ENCODE measurements around the gene TMEM86B. TPM values are rescaled to one million over a fixed set of nuclear protein-coding genes. Genes with fewer than 3 reads are reported as not detected.

TMEM86B gene
- total RNA-seq, 4 donors from 2014 or later = 2.0 to 40.8 (median 4.4) TPM

DNA sequence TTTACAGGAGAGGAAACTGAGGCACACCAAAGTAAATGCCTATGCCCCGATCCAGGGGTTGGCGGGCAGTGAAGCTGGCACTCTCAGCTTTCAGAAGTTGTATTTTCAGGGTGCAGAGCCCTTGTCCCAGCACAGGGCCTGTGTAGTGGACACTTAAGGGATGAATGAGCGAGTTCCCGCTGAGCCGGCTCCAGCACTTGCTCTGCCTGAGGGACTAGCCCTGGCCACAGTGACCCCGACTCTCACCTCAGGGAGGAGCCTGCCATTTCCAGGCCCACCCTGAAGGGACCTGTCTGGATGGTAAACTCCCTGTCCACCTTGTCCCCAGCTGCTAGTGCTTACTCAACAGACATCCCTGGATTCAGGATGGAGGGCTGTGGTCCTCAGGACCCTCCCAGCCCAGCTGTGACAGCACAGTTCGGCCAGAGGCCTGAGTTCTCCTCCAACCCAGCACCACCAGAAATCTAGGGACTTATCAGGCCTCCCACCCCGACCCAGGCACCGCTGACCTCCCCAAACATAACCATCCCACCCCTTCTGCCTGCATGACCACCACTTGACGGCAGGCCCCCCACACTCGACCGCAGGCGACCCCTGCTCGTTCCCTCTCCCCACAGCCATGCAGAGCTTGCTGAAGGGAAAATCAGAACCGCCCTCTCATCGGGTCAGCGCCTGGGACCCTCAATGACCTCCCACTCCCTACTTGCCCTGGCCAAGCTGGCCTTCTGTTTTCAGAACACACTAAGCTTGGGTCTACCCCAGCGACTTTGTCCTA, 21.9 kb upstream of the TMEM86B start:
- WGBS, 2 donors (ENCODE audit: low coverage in 1 of 2) = 90 to 94% methylated on average over 9 to 18 of the region's 18 CpGs
- Histone ChIP-seq H3K36me3 (peaks cover 0 to 13% (median 3%) of the 10 kb centered on the region in 4 donors), H3K27me3 (no peaks in the 10 kb centered on the region), H3K4me3 (no peak overlapping the region), H3K9me3 (no peaks in the 10 kb centered on the region), H3K4me1 (peaks cover 16 to 79% (median 28%) of the 10 kb centered on the region in 4 donors), H3K27ac (peak overlapping the region in 3 of 4 donors; percentile 44 to 55 (median 47))
- no peak for DNase-seq
- intact Hi-C loops (cut with DNase I; ENCODE audit: low total_unique reads) (no loop called here), in situ Hi-C loops (cut with MboI; ENCODE audit: low pct_ligation_motif_present in 1 of 4, low pct_unique_long_range_greater_than_20kb in 1 of 4, low sequenced_read_pairs in 3 of 4) (no loop called here)
- TF ChIP-seq POLR2A (IDR thresholded peaks at IDR 0.05) (no peak), POLR2AphosphoS5 (IDR thresholded peaks at IDR 0.05) (no peak), EP300 (IDR thresholded peaks at IDR 0.05; ENCODE audit: low read depth) (no peak)
- TF ChIP-seq, protein P1, sequence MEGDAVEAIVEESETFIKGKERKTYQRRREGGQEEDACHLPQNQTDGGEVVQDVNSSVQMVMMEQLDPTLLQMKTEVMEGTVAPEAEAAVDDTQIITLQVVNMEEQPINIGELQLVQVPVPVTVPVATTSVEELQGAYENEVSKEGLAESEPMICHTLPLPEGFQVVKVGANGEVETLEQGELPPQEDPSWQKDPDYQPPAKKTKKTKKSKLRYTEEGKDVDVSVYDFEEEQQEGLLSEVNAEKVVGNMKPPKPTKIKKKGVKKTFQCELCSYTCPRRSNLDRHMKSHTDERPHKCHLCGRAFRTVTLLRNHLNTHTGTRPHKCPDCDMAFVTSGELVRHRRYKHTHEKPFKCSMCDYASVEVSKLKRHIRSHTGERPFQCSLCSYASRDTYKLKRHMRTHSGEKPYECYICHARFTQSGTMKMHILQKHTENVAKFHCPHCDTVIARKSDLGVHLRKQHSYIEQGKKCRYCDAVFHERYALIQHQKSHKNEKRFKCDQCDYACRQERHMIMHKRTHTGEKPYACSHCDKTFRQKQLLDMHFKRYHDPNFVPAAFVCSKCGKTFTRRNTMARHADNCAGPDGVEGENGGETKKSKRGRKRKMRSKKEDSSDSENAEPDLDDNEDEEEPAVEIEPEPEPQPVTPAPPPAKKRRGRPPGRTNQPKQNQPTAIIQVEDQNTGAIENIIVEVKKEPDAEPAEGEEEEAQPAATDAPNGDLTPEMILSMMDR (IDR thresholded peaks at IDR 0.05) = no peak

DNA sequence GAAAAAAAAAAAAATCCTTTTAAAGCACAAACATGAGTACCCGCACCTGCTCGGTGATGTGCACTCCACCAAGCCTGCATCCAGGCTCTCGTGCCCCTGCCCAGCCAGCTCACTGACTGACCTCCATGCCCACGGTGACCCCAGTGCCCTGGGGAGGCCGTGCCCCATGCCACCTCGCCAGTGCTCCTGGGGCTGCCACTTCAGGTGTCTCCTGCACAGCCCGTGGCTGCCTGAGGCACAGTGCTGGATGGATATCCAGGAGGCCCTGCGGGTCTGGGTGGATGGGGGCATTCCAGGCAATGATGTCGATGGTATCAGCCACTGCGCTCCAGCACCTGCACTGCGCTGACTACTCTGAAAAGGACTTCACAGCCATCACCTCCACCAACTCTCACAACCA, 21.3 kb upstream of the TMEM86B start:
- Histone ChIP-seq H3K36me3 (peaks cover 0 to 17% (median 6%) of the 10 kb centered on the region in 4 donors), H3K4me3 (no peak overlapping the region), H3K27ac (no peak overlapping the region), H3K27me3 (no peaks in the 10 kb centered on the region), H3K4me1 (peaks cover 14 to 73% (median 24%) of the 10 kb centered on the region in 4 donors), H3K9me3 (no peaks in the 10 kb centered on the region)
- no peak for TF ChIP-seq POLR2AphosphoS5 (IDR thresholded peaks at IDR 0.05)
- TF ChIP-seq EP300 (IDR thresholded peaks at IDR 0.05; ENCODE audit: low read depth) = no peak
- TF ChIP-seq POLR2A (IDR thresholded peaks at IDR 0.05) = no peak
- TF ChIP-seq, protein P1 (IDR thresholded peaks at IDR 0.05) = no peak
- intact Hi-C loops (cut with DNase I; ENCODE audit: low total_unique reads) = no loop called here
- WGBS, 2 donors (ENCODE audit: low coverage in 1 of 2) = 86% methylated on average over 10 of the region's 11 CpGs; no CpG with 5 or more reads in 1 of the 2 donors
- no peak for DNase-seq
- in situ Hi-C loops (cut with MboI; ENCODE audit: low pct_ligation_motif_present in 1 of 4, low pct_unique_long_range_greater_than_20kb in 1 of 4, low sequenced_read_pairs in 3 of 4) = no loop called here

DNA sequence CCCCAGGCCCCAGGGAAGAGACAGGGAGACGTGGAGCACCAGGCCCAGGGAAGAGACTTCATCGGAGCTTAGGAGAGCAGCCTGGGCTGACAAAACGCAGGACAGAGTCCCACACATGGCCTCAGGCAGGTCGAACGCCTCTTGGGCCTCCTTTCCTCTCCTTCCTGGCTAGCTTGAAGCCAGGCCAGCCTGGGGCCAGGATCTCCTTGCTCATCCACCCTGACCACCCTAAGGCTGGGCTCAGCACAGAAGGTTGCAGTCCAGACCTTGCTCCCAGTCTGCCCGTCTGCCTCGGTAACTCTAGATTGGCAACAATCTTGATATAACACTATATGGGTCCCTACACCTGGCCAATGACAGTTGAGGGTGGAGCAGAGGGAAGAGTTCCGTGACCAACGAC, 20.1 kb upstream of the TMEM86B start:
- H3K9me3 ChIP-seq = no peaks in the 10 kb centered on the region
- 68 to 84% methylated on average over 5 to 9 of the region's 9 CpGs for WGBS, 2 donors (ENCODE audit: low coverage in 1 of 2)
- intact Hi-C loops (cut with DNase I; ENCODE audit: low total_unique reads) (no loop called here), in situ Hi-C loops (cut with MboI; ENCODE audit: low pct_ligation_motif_present in 1 of 4, low pct_unique_long_range_greater_than_20kb in 1 of 4, low sequenced_read_pairs in 3 of 4) (no loop called here)
- H3K4me3 ChIP-seq = no peak overlapping the region
- no peaks in the 10 kb centered on the region for H3K27me3 ChIP-seq
- no peak for DNase-seq
- TF ChIP-seq, protein P1 (IDR thresholded peaks at IDR 0.05) = no peak
- TF ChIP-seq POLR2A (IDR thresholded peaks at IDR 0.05) (no peak), POLR2AphosphoS5 (IDR thresholded peaks at IDR 0.05) (no peak), EP300 (IDR thresholded peaks at IDR 0.05; ENCODE audit: low read depth) (no peak)
- H3K27ac ChIP-seq = peak overlapping the region in 3 of 4 donors; percentile 50 to 71 (median 65)
- peaks cover 0 to 28% (median 12%) of the 10 kb centered on the region in 4 donors for H3K36me3 ChIP-seq
- peaks cover 14 to 67% (median 20%) of the 10 kb centered on the region in 4 donors for H3K4me1 ChIP-seq

DNA sequence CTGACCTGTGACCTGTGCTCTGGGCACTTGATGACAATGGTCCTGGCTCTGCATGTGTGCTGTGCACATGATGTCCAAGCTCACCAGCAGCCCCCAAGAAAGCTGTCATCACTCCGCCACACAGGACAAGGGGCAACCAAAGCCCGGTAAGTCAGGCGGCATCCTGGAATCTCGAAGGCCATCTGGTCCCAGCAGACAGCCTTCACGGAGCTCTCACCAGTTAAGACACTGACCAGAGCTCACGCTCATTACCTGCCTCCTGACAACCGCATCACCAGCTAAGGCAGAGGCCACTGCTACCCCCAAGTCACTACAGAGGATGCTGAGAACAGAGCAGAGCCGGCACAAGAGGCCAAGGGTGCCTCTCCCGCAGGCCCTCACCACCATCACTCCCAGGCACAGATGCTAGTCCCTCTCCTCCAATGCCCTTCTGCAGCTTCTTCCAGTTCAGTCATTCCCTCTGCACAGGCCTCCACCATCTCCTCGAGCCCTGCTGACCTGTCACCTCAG, 19.7 kb upstream of the TMEM86B start:
- Histone ChIP-seq H3K36me3 (peaks cover 0 to 32% (median 14%) of the 10 kb centered on the region in 4 donors), H3K9me3 (no peaks in the 10 kb centered on the region), H3K27me3 (no peaks in the 10 kb centered on the region), H3K27ac (peak overlapping the region; percentile 34 to 71 (median 58)), H3K4me3 (no peak overlapping the region), H3K4me1 (peaks cover 13 to 62% (median 20%) of the 10 kb centered on the region in 4 donors)
- WGBS, 2 donors (ENCODE audit: low coverage in 1 of 2) = 84% methylated on average over 9 of the region's 10 CpGs; no CpG with 5 or more reads in 1 of the 2 donors
- TF ChIP-seq, protein P1 (IDR thresholded peaks at IDR 0.05) = no peak
- TF ChIP-seq POLR2A (IDR thresholded peaks at IDR 0.05) = no peak
- no peak for TF ChIP-seq EP300 (IDR thresholded peaks at IDR 0.05; ENCODE audit: low read depth)
- TF ChIP-seq POLR2AphosphoS5 (IDR thresholded peaks at IDR 0.05) = no peak
- in situ Hi-C loops (cut with MboI; ENCODE audit: low pct_ligation_motif_present in 1 of 4, low pct_unique_long_range_greater_than_20kb in 1 of 4, low sequenced_read_pairs in 3 of 4) = no loop called here
- intact Hi-C loops (cut with DNase I; ENCODE audit: low total_unique reads) = no loop called here
- no peak for DNase-seq

All from transverse colon (tissue), 4 donors.